Measurements from ENCODE around the gene NACC2. TPM values are rescaled to one million over a fixed set of nuclear protein-coding genes. Genes with fewer than 3 reads are reported as not detected.

Gene NACC2
- polyA plus RNA-seq, 1 donor (not counting 4 experiments of a cell fraction or from before 2014, with no cell fraction given), result 4.6 TPM

DNA sequence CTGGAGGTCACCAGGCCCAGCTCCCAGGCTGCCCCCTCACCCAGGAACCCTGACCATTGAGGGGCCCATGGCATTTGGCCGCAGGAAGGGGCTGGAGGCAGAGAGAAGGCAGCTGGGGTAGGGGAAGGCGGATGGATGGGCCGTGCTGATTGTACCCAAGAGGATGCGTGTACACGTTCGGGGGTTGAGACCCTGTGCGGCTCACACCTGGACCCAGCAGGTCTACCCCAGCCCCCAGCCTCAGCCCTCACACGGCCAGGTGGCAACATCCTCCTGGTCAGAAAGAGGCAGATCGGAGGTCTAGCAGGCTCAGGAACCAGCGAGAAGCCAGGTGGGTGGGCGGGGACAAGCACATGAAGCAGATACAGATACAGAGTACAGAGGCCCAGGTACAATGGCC lies 33.7 kb downstream of the NACC2 start:
- FAIRE-seq, result no peak
- H4K20me1 ChIP-seq (ENCODE audit: control insufficient read depth, extremely low read depth, insufficient read depth, low read length), result peaks cover 15% of the 10 kb centered on the region

DNA sequence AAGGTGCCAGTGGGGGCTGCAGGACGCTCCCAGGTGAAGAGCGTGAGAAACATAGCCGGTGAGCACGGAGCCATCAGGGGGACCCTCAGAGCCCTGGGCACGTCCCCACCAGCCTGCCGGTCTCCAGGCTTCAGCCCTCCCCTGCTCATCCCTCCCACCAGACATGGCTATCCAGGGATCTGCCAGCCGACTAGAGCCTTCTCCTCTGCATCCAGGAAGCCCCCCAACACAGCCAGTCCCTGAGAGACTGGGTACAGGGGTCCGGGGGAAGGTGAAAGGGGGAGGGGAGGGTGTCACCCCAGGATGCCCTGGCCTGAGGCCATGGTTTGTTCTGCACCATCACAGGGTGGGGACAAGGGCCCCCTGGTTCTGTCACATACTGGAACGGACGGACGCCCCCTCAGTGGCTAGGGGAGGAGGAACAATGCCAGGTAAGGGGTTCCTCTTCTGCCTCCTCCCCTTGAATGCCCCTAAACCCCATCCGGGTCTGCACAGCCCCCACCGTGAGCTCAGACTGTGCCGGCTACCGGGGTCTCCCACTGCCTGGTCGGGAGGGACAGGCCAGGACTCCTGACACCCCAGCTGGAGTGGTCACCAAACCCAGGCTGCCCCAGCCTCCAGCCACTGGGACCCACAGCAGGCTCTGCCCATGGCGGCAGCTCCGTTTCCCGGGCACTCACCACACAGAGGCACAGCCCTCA lies 34.3 kb downstream of the NACC2 start:
- Histone ChIP-seq H3K27ac (ENCODE audit: control insufficient read depth, insufficient read depth, low read length) (no peak overlapping the region), H3K4me3 (ENCODE audit: control insufficient read depth in 2 of 3, extremely low read depth in 1 of 3, insufficient read depth in 2 of 3, low read depth in 1 of 3, low read length in 3 of 3) (no peak overlapping the region), H3K9me3 (ENCODE audit: control insufficient read depth, low read depth, low read length) (no peaks in the 10 kb centered on the region), H3K36me3 (ENCODE audit: control insufficient read depth in 2 of 2, extremely low read depth in 1 of 2, insufficient read depth in 2 of 2, low read length in 2 of 2) (peaks cover 0 to 4% of the 10 kb centered on the region in 2 experiments), H3K79me2 (ENCODE audit: control insufficient read depth, insufficient read depth, low read length) (peaks cover 59% of the 10 kb centered on the region), H3K4me1 (ENCODE audit: control insufficient read depth, extremely low read depth, insufficient read depth, low read length) (peaks cover 3% of the 10 kb centered on the region), H3K9me1 (ENCODE audit: control insufficient read depth, extremely low read depth, insufficient read depth, low read length) (no peaks in the 10 kb centered on the region), H2AFZ (ENCODE audit: control insufficient read depth, low read length) (no peak overlapping the region), H3K4me2 (ENCODE audit: control insufficient read depth, extremely low read depth, insufficient read depth, low read depth, low read length) (no peak overlapping the region), H3K27me3 (ENCODE audit: control insufficient read depth, extremely low read depth, insufficient read depth, low read length) (no peaks in the 10 kb centered on the region), H4K20me1 (ENCODE audit: control insufficient read depth, extremely low read depth, insufficient read depth, low read length) (peaks cover 15% of the 10 kb centered on the region), H3K9ac (ENCODE audit: control insufficient read depth, extremely low read depth, insufficient read depth, low read length) (no peak overlapping the region)
- dilution Hi-C loops (cut with MboI; ENCODE audit: extremely low pct_ligation_motif_present, low sequenced_read_pairs), result no loop called here
- DNase-seq (ENCODE audit: low read depth, low spot score), result no peak
- no peak for FAIRE-seq
- TF ChIP-seq EZH2 (IDR thresholded peaks at IDR 0.05; ENCODE audit: low read length), result no peak
- TF ChIP-seq, protein P1, sequence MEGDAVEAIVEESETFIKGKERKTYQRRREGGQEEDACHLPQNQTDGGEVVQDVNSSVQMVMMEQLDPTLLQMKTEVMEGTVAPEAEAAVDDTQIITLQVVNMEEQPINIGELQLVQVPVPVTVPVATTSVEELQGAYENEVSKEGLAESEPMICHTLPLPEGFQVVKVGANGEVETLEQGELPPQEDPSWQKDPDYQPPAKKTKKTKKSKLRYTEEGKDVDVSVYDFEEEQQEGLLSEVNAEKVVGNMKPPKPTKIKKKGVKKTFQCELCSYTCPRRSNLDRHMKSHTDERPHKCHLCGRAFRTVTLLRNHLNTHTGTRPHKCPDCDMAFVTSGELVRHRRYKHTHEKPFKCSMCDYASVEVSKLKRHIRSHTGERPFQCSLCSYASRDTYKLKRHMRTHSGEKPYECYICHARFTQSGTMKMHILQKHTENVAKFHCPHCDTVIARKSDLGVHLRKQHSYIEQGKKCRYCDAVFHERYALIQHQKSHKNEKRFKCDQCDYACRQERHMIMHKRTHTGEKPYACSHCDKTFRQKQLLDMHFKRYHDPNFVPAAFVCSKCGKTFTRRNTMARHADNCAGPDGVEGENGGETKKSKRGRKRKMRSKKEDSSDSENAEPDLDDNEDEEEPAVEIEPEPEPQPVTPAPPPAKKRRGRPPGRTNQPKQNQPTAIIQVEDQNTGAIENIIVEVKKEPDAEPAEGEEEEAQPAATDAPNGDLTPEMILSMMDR (optimal IDR thresholded peaks at IDR 0.05 in 1 of 3, IDR thresholded peaks at IDR 0.05 in 1 of 3, conservative IDR thresholded peaks at IDR 0.05 in 1 of 3; ENCODE audit: extremely low read depth in 1 of 3, insufficient read depth in 2 of 3, low read length in 3 of 3), result no peak

More for the DNA sequence above, 33.7 kb downstream of the NACC2 start:
- Histone ChIP-seq H3K4me3 (ENCODE audit: control insufficient read depth in 2 of 3, extremely low read depth in 1 of 3, insufficient read depth in 2 of 3, low read depth in 1 of 3, low read length in 3 of 3) (no peak overlapping the region), H3K9me1 (ENCODE audit: control insufficient read depth, extremely low read depth, insufficient read depth, low read length) (no peaks in the 10 kb centered on the region), H3K36me3 (ENCODE audit: control insufficient read depth in 2 of 2, extremely low read depth in 1 of 2, insufficient read depth in 2 of 2, low read length in 2 of 2) (peaks cover 0 to 4% of the 10 kb centered on the region in 2 experiments), H3K27ac (ENCODE audit: control insufficient read depth, insufficient read depth, low read length) (no peak overlapping the region), H3K9me3 (ENCODE audit: control insufficient read depth, low read depth, low read length) (no peaks in the 10 kb centered on the region), H3K9ac (ENCODE audit: control insufficient read depth, extremely low read depth, insufficient read depth, low read length) (no peak overlapping the region), H3K4me2 (ENCODE audit: control insufficient read depth, extremely low read depth, insufficient read depth, low read depth, low read length) (no peak overlapping the region), H2AFZ (ENCODE audit: control insufficient read depth, low read length) (no peak overlapping the region), H3K27me3 (ENCODE audit: control insufficient read depth, extremely low read depth, insufficient read depth, low read length) (no peaks in the 10 kb centered on the region), H3K79me2 (ENCODE audit: control insufficient read depth, insufficient read depth, low read length) (peaks cover 63% of the 10 kb centered on the region), H3K4me1 (ENCODE audit: control insufficient read depth, extremely low read depth, insufficient read depth, low read length) (peaks cover 3% of the 10 kb centered on the region)
- TF ChIP-seq EZH2 (IDR thresholded peaks at IDR 0.05; ENCODE audit: low read length), result no peak
- TF ChIP-seq, protein P1 (optimal IDR thresholded peaks at IDR 0.05 in 1 of 3, IDR thresholded peaks at IDR 0.05 in 1 of 3, conservative IDR thresholded peaks at IDR 0.05 in 1 of 3; ENCODE audit: extremely low read depth in 1 of 3, insufficient read depth in 2 of 3, low read length in 3 of 3), result no peak
- no peak for DNase-seq (ENCODE audit: low read depth, low spot score)
- dilution Hi-C loops (cut with MboI; ENCODE audit: extremely low pct_ligation_motif_present, low sequenced_read_pairs), result no loop called here
